GM18502 (cell line): ENCODE data around the gene MFSD1.
"Not testable (repeated sequence)": the region's sequence is repeated elsewhere in the genome, so short reads cannot be mapped to it uniquely, and the experiment has no call there.

ENCODE experiments used
- ATAC-seq: cut with Tn5 transposase; IDR thresholded peaks from one replicate; pipeline ENCODE4 v1.9.1; 2021; ENCODE audit warnings: mild to moderate bottlenecking; ENCODE audit not compliant: unreplicated experiment, poor library complexity

Gene MFSD1

GRCh38 chr3:158775426-158776410 lies 26.1 kb upstream of the MFSD1 start:
- ATAC-seq, result no peak

DNA sequence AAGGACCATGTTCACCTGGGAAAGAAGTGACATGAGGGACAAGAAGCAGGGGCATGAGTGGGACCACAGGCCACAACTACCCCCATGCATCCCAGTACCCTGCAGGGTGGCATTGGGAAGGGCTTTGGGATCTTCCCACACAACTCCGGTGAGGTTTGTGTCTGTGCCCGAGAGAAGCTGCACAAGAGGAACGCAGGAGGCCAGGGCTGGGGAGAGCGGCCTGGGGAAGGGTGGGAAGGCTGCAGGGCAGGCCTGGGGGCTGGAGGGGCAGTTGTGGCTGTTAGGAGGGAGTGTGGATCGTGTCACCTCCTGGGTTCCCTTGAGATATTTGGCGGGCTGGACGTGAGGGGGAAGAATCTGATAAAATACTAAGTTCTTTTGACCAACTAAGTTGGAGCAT lies 25.3 kb upstream of the MFSD1 start:
- no peak for ATAC-seq

DNA sequence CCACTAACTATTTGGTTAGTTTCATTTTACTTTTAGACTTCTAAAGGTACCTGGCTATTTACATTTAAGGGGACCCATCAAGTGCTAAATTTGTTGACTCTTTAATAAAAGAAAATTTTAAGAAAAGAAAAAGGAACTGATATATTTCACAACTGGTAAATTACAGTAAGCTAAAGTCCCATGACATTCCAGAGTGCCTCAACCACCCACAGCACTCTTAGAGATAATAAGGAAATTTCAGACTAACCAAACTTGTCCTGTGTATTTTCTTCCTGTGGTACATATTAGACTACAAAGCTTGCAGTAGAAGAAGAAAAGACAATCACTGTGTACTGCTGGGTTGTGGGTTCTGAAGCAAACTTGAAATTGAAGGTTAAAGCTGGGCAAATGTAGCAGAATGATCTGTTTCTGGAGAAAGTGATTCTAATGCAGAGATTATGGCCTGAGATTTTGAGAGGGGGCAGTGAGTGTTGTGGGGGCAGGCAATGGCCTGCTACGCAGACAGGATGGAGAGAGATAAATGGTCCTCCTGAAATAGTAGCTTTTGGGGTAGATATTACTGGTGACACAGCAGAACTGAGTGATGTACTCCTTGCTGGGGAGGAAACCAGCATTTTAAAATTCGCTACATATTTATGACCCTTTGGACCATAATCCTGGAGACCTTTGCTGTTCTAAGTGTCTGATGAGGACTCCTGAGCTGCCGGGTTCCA lies 24.5 kb upstream of the MFSD1 start:
- ATAC-seq, result no peak

- no peak for ATAC-seq
Measured at GRCh38 chr3:158780766-158781165, 21.1 kb upstream of the MFSD1 start.

DNA sequence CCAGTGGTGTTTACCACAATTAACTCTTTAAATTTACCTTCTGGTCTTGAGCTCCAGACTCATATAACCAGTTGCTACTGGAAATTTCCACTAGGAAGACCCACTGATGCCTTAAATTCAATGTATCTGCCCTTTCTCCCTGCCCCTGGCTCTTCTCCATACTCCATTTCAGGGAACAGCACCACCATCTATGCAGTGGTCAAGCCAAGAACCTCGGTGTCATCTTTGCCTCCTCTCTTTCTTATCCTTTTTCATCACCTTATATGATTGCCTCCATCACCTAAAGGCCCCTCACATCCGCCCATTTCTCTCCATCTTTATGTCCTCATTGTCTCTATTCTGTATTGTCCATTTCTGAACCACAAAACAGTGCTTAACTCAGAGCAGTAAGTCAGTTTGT lies 20.7 kb upstream of the MFSD1 start:
- ATAC-seq, result no peak

DNA sequence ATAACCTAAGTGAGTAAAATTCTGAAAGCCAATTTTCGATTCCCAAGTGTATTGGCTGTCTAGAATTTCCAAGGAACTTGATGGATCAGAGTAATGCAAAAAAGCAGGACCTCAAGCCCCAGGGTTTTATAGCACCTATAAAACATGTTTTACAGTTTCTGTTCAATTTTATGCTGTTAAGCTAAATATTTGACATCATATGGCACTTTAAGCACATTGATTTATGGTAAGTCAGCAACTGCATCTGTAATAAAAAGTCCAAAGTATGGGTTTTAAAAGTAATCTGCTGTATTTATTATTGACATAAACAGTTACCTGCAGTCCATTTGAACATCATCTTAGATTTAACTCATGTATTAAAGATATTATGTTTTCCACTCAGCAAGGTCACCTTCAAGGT lies 20.0 kb upstream of the MFSD1 start:
- no peak for ATAC-seq

DNA sequence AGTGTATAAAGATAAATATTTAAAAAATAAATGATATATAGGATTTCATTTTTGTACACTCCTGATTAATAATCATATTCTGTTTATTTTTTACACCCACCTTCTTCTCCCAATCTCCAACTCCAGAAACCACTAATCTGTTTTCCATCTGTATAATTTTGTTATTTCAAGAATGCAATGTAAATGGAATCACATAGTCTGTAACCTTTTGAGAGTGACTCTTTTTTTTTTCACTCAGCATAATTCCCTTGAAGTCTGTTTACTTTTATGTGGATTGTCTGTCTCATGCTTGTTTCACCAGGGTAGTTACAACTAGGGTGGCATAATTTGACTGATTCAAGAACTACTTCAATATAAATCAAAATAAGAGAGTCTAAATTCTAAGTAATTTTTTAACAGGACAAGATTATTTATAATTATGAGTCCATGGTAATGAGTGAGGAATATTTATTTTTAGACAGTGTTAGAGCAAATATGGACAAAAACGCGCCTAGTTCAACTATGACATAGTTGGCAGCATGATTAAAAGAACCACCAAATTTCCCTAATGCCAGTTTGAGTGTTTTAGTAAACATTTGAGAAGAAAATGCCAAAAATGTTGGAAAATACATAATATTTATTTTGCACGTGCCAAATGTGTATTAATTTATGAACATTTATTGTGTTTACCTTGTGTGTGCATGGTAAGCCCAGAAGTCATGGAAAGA lies 19.4 kb upstream of the MFSD1 start:
- ATAC-seq, result no peak

DNA sequence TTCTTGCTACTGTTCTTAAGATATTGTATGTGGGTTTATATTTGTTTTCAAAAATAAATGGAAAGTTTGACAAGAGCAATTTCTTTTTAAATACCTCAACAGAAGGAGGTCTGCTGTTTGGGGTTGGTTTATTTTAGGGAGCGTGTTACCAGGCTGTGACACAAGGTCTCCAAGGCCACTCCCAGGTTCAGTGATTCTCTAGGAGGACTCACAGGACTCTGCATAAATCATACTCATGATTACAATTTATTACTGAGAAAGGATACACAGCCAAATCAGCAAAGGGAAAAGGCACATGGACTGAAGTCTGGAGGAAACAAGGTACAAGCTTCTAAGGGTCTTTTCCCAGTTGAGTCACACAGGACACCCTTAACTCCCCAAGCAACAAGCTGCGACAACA lies 18.8 kb upstream of the MFSD1 start:
- ATAC-seq, result no peak

GRCh38 chr3:158785972-158786371 lies 15.9 kb upstream of the MFSD1 start:
- ATAC-seq, result no peak

DNA sequence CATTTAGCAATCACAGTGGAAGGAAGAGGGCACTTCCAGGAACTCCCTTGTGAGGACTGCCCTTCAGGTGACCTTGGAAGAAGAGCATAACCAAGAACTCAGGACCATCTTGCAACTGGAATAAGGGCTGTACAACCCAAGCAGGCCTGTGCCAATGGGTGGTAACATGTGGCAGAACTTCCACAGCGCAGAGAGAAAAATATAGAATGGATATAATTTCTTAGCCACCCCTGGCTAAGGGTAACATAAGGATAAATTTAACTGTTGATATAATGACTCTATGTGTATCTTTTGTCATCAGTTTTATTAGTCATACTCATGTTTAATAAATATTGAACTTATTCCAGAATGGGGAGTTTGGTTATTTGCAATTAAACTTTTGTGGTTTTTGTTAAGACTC lies 13.4 kb upstream of the MFSD1 start:
- ATAC-seq, result no peak

- ATAC-seq, result no peak
Measured at GRCh38 chr3:158789592-158789991, 12.3 kb upstream of the MFSD1 start.

GRCh38 chr3:158790901-158791589 lies 10.8 kb upstream of the MFSD1 start:
- ATAC-seq, result peak; percentile 85

DNA sequence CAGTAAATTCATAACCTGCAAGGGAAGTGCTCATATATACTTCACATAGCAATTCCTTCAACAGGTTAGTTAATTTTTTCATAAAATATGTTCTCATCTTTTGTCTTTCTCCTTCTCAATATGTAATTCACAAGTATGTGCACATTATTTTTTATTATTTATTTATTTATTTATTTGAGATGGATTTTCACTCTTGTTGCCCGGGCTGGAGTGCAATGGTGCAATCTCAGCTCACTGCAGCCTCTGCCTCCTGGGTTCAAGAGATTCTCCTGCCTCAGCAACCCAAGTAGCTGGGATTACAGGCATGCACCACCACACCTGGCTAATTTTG lies 10.3 kb upstream of the MFSD1 start:
- ATAC-seq, result not testable (repeated sequence)

DNA sequence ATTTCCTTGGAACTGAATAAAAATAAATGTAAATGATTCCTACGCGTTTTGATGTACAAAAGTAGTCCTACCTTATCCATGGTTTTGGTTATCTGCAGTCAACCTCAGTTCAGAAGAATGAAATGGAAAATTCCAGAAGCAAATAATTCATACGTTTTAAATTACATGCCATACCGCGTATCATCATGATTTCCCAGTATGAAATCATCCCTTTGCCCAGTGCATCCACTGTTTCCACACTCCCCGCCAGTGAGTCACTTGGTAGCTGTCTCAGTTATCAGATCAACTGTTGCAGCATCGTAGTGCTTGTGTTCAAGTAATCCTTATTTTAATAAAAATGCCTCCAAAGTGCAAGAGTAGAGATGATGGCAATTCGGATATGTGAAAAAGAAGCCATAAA lies 9.1 kb upstream of the MFSD1 start:
- ATAC-seq, result no peak

DNA sequence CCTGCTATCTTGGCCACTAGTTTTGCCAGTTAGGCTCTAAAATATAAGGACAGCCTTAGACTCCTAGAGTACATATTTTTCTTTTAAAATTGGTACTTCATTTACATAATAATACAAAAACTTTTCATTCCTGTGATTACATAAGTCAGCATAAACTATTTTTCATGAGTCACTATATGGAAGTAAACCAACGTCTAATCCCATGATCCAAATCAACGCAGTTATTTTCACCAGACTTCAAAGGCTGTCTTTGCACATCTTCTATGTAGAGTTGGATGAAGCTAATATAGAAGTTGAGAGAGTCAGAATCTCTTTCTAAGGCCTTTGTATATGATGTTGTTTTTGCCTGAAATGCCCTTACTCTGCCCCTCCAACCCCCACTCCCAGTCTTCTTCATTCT lies 7.6 kb upstream of the MFSD1 start:
- ATAC-seq, result no peak

- peak; percentile 64 for ATAC-seq
Measured at GRCh38 chr3:158794936-158795518, 6.8 kb upstream of the MFSD1 start.

GRCh38 chr3:158801201-158801600 lies 653 bp upstream of the MFSD1 start:
- no peak for ATAC-seq

GRCh38 chr3:158802409-158803268 lies 785 bp downstream of the MFSD1 start:
- ATAC-seq, result peak; percentile 37

GRCh38 chr3:158804441-158804840 lies 2.6 kb downstream of the MFSD1 start:
- ATAC-seq, result no peak
